ENCODE measurements around the gene AURKAIP1. TPM values are rescaled to one million over a fixed set of nuclear protein-coding genes. Genes with fewer than 3 reads are reported as not detected.

AURKAIP1 gene
- total and polyA plus RNA-seq, 9 of the 15 experiments (the other 6 are each of a cell fraction or from before 2014, with no cell fraction given) = 7.8 to 478 (median 92.0) TPM

- TF ChIP-seq CTCFL (IDR thresholded peaks at IDR 0.05; ENCODE audit: borderline replicate concordance, insufficient read depth, low read depth, low read length, poor library complexity, severe bottlenecking) (no peak), NEUROD1 (IDR thresholded peaks at IDR 0.05; ENCODE audit: borderline replicate concordance, low read depth, low read length, partially characterized antibody) (no peak), ZNF77 (CRISPR knock-in tag; IDR thresholded peaks at IDR 0.05) (no peak)
Measured at GRCh38 chr1:1419813-1420653, 45.0 kb upstream of the AURKAIP1 start (continued).

- 74% methylated on average over 18 of the region's 21 CpGs for WGBS (ENCODE audit: insufficient coverage, low coverage, missing lambda C conversion rate)
Measured at GRCh38 chr1:1419363-1419812, 44.4 kb upstream of the AURKAIP1 start.

More at GRCh38 chr1:1419363-1419812, 44.4 kb upstream of the AURKAIP1 start:
- Histone ChIP-seq H3K27ac (ENCODE audit: extremely low read depth, low read depth, low read length) (no peak overlapping the region), H3K9me3 (replicated peaks; ENCODE audit: control insufficient read depth, insufficient read depth, low read depth, low read length) (no peaks in the 10 kb centered on the region), H3K4me1 (replicated peaks in 1 of 2; ENCODE audit: control insufficient read depth in 2 of 2, insufficient read depth in 2 of 2, low read length in 2 of 2) (peaks cover 3 to 25% of the 10 kb centered on the region in 2 experiments; a peak in 4 of 5 replicates), H3K4me3 (no peak overlapping the region), H3K9ac (ENCODE audit: insufficient read depth in 1 of 2, low read depth in 2 of 2, low read length in 2 of 2) (peak overlapping the region in 1 of 2 experiments; percentile 39; a peak in 1 of 4 replicates), H3K4me2 (ENCODE audit: insufficient read depth, low read length) (no peak overlapping the region), H2AFZ (ENCODE audit: low read depth, low read length) (no peak overlapping the region), H3K36me3 (ENCODE audit: control insufficient read depth, insufficient read depth, low read length) (no peaks in the 10 kb centered on the region), H3K79me2 (ENCODE audit: control insufficient read depth, insufficient read depth, low read length) (no peaks in the 10 kb centered on the region), H3K9me1 (ENCODE audit: control insufficient read depth, insufficient read depth, low read length) (no peaks in the 10 kb centered on the region), H4K20me1 (replicated peaks; ENCODE audit: control insufficient read depth, insufficient read depth, low read length) (no peaks in the 10 kb centered on the region), H3K27me3 (ENCODE audit: control insufficient read depth in 2 of 2, insufficient read depth in 2 of 2, low read length in 2 of 2) (no peaks in the 10 kb centered on the region)
- CTCF ChIA-PET (ENCODE audit: low intra/inter-chr PET ratio) = no interaction called here
- FAIRE-seq (no peak), DNase-seq (ENCODE audit: extremely low read depth in 1 of 4, low spot score in 3 of 4) (no peak), ATAC-seq (no peak)
- peak; percentile 27 for TF ChIP-seq HMGN3 (IDR thresholded peaks at IDR 0.05; ENCODE audit: borderline replicate concordance, extremely low read depth, insufficient read length, low read depth, low read length)
- TF ChIP-seq E2F4 (CRISPR knock-in tag; IDR thresholded peaks at IDR 0.05; ENCODE audit: low read depth) = no peak
- intact Hi-C loops (cut with micrococcal nuclease) = no loop called here
- BruUV-seq (replicated peaks) = no TSS peak
- POLR2A ChIA-PET = interaction anchor here (0.6 kb wide), 2 partner anchors 10 to 20 kb away, joined by 3 to 5 read pairs; no protein-coding TSS in a partner anchor
- in situ Hi-C loops (cut with MboI) = no loop called here

Measured in K562 (cell line).